ENCODE results near the gene FBN2.
"Not testable (repeated sequence)": the region's sequence is repeated elsewhere in the genome, so short reads cannot be mapped to it uniquely, and the experiment has no call there.

Gene FBN2

DNA sequence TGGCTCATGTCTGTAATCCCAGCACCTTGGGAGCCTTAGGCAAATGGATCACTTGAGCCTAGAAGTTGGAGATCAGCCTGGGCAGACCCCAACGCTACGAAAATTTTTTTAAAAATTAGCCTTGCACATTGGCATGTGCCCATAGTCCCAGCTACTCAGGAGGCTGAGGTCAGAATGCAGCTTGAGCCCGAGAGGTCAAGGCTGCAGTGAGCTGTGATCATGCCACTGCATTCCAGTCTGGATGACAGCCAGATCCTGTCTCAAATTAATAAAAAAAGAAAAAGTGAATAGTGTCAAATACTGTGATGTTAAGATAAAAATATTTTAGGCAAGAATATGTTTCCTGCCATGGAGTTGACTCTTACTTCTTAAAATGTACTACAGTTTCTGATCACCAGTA is 5.3 kb downstream of the FBN2 start:
- no peak for DNase-seq

DNA sequence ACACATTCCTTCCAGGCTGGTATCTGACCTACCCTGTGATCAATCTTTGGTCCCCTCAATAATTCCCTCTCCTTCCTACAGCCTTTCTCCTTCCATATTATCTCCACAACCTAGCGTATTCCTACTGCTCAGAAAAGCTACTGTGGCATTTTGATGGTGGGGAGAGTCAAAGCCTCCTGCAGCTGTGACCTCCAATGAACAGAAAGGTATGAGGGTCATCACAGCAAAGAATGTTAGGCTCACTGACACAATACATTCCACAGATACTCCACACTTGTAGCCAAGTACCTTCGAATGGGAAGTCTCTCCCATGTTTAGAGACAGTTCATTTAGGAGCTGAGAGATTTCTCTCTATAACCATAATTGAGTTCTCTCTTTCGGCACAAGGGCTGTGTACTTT is 5.9 kb downstream of the FBN2 start:
- no peak for DNase-seq

DNA sequence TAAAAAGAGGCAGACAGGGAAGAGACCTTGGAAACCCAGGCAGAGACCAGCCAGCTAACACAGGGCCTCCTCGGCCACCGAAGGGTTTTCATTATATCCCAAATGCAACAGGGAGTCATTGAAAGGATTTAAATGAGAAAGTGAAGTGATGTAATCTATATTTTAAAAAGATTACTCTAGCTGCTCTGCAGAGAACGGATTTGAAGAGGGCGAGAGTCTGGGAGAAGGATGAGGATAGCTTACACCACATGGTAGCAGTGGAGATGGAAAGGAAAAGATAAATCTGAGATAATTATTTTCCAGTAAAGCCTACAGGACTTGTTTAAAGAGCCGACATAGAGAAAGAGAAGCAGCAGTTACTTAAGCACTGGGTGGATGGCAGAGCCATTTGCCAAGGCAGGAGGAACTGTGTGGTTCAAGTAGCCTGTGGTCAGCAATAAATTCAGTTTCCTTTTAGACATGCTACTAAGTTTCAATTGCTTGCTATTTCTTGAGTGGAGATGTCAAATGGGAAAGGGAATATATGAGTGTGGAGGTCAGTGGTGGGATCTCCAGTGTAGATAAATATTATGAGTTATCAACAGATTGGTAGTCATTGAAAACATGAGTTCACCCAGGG is 9.3 kb downstream of the FBN2 start:
- DNase-seq: no peak

- DNase-seq: no peak
These were observed 9.9 kb downstream of the FBN2 start for GRCh38 chr5:128528126-128528525.

DNA sequence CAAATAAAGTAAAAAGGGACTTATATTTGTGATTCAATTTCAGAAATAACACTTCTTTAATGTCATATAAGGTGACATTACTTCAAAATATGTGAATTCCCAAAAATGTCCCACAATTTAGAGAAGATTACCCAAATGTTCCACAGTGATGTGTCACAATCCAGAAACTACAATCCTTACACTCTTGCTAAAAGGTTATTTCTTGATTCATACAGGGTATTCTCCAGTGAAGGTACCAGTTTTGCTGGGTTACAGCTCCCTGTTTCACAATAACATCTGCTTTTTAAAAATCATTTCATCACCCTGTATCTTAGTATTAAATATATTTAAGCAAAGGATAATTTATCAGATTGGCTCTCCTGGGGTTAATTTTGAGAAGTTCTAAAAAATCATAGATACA is 11.0 kb downstream of the FBN2 start:
- DNase-seq: no peak

GRCh38 chr5:128522336-128522735 is 15.7 kb downstream of the FBN2 start:
- no peak for DNase-seq

GRCh38 chr5:128519827-128520226 is 18.2 kb downstream of the FBN2 start:
- DNase-seq: no peak

DNA sequence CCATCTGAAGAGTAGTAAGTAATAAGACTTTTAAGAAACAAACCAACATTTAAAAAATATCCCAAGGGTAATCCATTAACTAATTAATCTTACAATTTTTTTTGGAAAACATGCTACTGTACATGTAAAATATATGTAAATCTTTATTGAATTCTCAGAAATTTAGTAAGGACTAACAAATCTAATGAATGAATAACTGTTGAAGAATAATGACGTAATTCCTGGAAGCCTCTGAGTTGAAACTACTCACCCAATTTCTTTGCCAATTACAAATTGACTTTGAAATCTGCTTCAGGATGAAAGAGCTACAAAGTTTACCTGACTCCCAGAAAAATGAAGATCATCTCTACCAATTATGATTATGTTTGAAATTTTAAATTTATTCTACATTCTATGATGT is 21.1 kb downstream of the FBN2 start:
- DNase-seq: no peak

DNA sequence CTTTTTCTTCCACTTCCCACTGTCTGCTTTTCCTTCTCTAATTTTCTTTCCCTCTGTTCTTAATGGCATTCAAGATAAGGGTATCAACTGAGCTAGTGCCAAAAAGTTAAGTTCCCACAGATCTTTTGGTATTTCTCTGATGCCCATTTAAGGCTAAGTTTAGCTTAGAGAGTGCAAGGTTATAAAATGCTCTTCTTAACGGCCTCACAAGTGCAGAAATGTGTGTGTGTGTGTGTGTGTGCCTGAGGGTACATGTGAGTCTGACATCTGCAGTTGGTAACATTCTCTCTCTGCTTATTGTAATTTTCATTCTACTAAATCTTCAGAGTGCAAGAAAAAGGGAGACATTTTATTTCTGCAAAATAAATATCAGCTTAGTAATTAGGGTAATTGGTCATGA is 24.2 kb downstream of the FBN2 start:
- no peak for DNase-seq

- no peak for DNase-seq
These were observed 25.2 kb downstream of the FBN2 start for GRCh38 chr5:128512894-128513293.

- no peak for DNase-seq
These were observed 31.4 kb downstream of the FBN2 start for GRCh38 chr5:128506643-128507042.

- DNase-seq: not testable (repeated sequence)
These were observed 34.3 kb downstream of the FBN2 start for GRCh38 chr5:128503727-128504126.

DNA sequence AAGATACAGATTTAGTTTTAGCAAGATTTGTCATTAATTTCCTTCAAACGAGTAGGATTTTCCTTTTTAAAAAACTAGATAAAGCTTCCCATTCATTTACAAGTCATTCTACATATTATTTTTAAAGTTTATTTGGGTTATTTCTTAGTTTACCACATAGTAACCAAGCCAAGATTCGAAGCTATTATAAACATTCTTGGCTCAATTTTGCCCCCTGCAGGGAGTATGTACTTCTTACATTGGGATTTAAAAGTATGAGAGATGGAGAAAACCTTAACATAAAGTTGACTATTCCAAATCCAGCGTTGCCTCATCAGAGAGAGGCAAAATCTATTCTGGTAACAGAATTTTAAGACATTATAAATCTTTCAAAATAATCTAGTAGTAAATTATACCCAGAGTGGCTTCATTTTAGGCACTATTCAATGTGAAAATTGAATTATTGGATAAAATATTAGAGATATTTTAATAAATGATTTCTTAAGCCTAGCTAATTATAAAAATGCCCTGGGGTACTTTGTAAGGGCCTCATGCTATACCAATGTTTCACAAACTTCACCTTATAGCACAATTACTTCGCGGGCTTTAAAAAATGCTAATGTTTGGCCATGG is 39.1 kb downstream of the FBN2 start:
- DNase-seq: peak; percentile 61

GRCh38 chr5:128494516-128494915 is 43.5 kb downstream of the FBN2 start:
- DNase-seq: no peak

DNA sequence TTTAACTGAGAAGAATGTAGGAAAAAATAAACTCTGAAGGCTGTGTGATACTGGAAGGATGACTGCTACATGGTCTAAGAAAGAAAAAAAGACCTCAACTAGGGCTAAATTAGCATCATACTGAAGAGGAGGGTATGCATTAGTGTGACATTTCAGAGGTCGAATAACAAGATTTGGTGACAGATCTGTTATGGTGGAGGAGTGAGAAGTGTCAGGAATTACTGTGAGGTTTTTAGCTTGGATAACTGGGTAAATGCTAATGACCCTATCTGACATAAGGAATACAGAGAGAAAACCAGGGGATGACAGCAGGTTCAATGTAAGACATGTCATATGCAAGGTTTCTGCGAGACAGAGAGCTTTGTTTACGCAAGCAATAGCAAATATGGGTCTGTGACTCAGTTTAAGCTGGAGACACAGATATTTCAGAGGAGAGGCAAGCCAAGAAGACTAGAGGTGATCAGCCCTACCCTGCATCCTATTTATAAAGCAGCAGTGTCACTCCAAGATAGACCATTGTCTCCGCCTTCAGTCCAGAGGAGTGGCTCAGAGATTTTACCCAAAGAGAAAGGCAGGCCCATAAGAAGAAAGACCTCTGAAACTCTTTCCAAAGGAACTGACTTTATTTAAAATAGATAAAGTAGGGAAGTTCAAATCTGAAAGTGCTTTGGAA is 44.3 kb downstream of the FBN2 start:
- no peak for DNase-seq

DNA sequence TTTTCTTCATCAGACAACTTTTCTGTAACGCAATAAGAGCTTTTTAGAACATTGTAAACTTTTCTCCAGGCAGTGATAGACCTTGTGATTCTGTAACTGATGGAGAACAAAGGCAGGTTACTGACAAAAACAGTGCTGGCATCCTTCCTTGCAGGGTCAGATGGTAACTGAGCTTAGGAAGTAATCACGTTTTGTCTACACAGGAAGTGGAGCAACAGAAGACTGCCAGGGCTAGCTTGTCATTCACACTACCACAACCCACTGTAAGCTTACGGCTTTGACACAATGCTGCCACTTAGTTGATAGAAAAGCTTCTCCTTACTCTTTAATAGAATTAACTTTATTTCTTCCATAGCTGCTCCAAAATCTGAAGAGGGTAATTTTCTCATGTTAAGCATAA is 46.8 kb downstream of the FBN2 start:
- no peak for DNase-seq

GRCh38 chr5:128490761-128491160 is 47.3 kb downstream of the FBN2 start:
- no peak for DNase-seq

DNA sequence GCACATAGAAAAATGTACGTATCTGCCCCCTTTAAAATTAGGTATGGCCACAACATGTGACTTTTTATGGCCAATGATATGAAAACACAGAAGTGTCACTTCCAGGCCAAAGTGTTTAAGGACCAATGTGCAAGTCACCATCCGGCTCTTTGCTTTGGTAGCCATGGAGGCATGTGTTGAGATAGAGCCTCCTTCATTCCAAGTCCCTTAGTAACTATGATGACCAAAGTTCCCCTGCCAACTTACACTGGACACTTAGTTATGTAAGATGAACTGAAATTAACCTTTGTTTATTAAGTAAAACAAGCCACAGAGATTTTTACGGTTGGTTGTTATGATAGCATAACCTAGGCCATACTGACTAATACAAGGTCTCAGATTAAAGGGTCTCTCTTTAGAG is 51.0 kb downstream of the FBN2 start:
- peak; percentile 39 for DNase-seq

DNA sequence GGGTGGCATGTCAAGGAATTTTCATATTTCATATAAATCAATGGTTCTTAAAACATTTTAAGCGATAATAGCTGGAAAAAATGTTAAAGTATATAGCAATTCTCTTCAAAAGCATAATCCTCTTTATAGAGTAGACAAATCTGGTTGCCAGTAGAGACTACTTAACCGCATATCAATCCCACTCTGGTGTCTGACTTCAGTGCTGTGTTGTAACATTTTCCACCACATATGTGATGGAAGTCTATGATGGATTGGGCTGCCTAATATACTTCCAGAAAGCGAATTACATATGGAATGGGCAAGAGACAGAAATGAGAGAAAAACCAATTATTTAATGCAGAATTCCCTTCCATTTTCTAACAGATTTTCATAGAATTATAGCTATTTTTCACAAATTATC is 54.3 kb downstream of the FBN2 start:
- DNase-seq: no peak

GRCh38 chr5:128480906-128481633 is 57.0 kb downstream of the FBN2 start:
- no peak for DNase-seq

DNA sequence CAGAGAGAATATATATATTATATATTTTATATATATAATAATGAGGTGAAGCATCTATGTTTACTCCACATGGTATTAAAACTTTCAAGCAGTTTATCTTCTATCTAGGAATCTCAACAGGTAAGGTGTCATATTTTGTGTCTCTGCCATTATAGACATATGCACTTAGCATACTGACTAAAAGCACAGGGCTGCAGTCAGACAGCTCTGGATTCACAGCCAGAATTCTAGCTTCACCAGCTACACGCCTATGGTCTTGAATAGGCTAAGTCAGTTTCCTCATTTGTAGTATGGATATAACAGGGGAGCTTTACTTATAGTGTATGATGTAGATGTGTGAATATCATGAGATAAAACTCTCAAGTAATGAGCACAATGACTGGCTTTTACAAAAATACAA is 57.9 kb downstream of the FBN2 start:
- DNase-seq: no peak

- no peak for DNase-seq
These were observed 59.4 kb downstream of the FBN2 start for GRCh38 chr5:128478386-128479368.

- no peak for DNase-seq
These were observed 60.1 kb downstream of the FBN2 start for GRCh38 chr5:128477944-128478343.
